GM20000 (cell line): ENCODE results near the gene DLG2.
A peak's percentile ranks its signal among the peaks of the same experiment; 100 is the strongest.

ENCODE experiments used
- DNase-seq: peaks from one replicate; pipeline ENCODE4 v3.0.0; 2012; ENCODE audit warnings: low spot score
- CTCF ChIP-seq: IDR thresholded peaks from 2 replicates; pipeline ENCODE4 v1.5.1; 2012; ENCODE audit warnings: mild to moderate bottlenecking, control low read depth; ENCODE audit errors: extremely low read depth, missing control alignments

Gene DLG2

GRCh38 chr11:85652786-85653447 is 25.8 kb upstream of the DLG2 start:
- TF ChIP-seq CTCF, result no peak
- no peak for DNase-seq

- TF ChIP-seq CTCF, result no peak
- DNase-seq, result no peak
Observed at GRCh38 chr11:85651118-85651517, 24.0 kb upstream of the DLG2 start.

GRCh38 chr11:85647604-85648299 is 20.6 kb upstream of the DLG2 start, which contains the start of gene TMEM126A:
Gene TMEM126A (plus strand): TSS chr11:85647967. CDS start chr11:85650256, 2,289 bp downstream.
- DNase-seq, result peak; percentile 84
- no peak for TF ChIP-seq CTCF

GRCh38 chr11:85647078-85647477 is 19.9 kb upstream of the DLG2 start:
- no peak for DNase-seq
- no peak for TF ChIP-seq CTCF

GRCh38 chr11:85643191-85643614 is 16.1 kb upstream of the DLG2 start:
- no peak for TF ChIP-seq CTCF
- no peak for DNase-seq

- no peak for DNase-seq
- no peak for TF ChIP-seq CTCF
Observed at GRCh38 chr11:85634747-85635146, 7.6 kb upstream of the DLG2 start.

GRCh38 chr11:85628771-85629341 is 1.7 kb upstream of the DLG2 start:
- no peak for TF ChIP-seq CTCF
- DNase-seq, result no peak
